Glomerular visceral epithelial cell (primary cell): Measurements from ENCODE around the gene FBXO5.
A peak's percentile ranks its signal among the peaks of the same experiment; 100 is the strongest.
"Not testable (repeated sequence)": the region's sequence is repeated elsewhere in the genome, so short reads cannot be mapped to it uniquely, and the experiment has no call there.

Experiments used
- DNase-seq: peaks from one replicate; pipeline ENCODE4 v3.0.0-alpha.2; 2016; ENCODE audit errors: extremely low spot score

Gene FBXO5

DNA sequence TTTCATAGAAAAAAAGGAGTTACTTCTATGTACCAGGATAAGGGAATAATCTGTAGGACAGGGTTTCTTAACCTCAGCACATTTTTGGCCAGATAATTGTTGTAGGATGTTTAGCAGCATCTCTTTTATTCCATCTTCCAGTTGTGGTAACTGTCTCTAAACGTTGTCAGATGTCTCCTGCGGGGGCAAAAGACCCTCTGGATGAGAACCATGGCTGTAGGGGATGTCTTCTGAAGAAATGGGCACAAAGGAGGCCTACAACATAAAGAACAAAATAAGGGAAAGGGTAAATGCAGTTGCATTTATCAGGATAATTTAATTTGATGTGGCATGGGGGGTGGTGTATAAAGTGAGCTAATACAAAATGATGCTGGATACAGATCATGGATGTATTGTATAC lies 4.1 kb upstream of the FBXO5 start:
- DNase-seq, result no peak

DNA sequence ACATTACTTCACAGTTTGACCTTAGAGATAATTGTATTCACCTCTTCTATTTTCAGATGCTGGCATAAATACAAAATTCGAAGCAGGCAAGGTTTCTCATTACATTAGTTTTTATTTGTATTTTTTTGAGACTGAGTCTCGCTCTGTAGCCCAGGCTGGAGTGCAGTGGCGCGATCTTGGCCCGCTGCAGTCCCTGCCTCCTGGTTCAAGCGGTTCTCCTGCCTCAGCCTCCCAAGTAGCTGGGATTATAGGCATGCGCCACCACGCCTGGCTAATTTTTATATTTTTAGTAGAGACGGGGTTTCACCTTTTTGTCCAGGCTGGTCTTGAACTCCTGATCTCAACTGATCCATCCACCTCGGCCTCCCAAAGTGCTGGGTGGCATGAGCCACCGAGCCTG lies 2.5 kb upstream of the FBXO5 start:
- DNase-seq, result not testable (repeated sequence)

DNA sequence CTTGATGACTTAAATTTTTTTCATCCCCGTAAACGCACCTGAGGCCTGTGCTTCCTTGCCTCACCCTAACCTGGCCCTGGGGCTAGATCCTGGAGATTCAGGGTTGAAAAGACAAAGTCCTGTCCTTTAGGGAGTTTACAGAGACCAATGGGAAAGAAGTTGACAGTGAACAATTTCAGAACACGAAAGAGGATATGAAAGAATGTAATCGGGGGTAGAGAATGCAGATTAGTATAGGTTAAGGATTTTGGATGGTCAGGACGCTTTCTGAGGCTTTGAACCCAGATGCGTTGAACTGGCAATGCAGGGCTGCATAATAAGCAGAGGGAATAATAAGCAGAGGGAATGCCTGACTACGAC lies 1.7 kb upstream of the FBXO5 start:
- DNase-seq, result no peak

DNA sequence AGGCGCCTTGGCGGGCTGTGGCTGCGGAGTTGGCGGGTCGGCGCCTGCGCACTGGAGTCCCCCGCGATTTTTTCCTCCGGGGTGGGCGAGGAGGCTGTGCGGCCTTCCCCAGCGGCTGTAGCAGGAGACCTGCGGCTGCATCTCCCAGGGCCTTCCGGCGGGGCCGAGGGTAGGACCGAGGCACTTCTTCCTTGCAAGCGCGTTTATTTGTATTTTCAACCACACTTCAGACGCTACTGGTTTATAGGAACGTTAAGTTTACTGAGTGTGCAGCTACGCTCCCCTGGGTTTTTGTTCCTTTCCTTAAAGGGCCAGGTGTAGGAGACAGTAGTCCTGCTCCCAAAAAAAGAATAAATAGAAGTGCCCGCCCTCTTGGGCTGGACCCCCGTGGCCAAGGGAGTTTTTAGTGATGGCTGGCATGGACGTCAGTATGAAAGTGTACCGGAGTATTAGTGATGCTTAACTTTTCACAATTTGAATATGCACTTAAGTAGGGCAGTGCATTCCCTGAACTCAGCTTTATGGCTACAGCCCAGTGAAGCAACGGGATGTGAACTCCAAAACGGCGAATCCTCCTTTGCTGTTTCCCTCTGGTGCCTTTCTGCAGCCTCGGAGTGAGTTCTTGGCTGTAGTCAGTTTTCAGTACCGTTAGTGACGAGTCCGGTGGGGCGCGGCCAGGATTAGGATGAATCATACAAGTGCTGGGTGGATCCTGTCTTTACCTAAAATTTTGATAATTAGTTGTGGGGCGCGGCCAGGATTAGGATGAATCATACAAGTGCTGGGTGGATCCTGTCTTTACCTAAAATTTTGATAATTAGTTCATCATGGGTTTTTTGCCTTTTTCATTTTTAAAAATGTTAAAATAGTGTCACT lies 1.0 kb upstream of the FBXO5 start:
- DNase-seq, result peak; percentile 73

DNA sequence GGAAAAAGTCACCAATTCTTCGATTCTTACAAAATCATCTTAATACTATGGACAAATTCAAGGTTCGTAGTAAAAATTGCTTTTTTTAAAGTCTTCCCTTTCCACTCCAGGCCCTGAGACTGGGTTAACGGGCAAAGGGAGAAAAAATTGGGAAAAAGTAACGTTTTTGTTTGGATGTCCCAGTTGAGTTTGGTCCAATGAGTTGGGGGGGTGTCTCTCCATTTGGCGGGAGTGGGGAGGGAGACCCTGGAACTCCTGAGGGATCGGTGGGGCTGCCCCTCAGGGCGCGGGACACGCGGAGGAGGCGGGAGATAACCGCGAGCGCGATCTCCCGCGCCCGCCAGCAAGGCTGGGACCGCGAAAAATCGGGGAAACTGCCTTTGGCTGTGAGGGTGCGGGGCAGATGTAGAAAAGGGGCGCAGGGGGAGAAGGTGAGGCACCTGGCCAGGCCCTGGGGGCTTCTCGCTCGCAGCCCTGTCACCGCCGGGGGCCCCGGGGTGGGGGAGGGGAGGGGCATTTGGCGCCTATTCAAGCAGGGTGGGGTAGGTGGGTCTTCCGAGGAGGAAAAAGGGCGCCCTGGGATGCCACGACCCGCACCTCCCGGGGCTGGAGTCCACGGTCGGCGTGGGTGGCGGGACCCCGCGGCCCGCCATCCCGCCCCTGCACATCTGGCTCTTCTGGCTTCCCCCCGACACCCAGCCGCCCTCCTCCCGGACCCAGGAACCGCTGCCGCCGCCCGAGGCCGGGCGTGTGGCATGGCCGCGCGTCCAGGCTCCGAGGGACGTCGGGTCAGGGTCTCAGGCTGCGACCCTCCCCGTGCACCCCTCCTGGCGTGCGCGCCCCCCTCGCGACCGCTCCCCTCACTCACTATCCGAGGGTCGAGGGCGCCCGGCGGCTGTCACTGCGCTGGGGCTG lies 595 bp downstream of the FBXO5 start:
- DNase-seq, result peak; percentile 38

DNA sequence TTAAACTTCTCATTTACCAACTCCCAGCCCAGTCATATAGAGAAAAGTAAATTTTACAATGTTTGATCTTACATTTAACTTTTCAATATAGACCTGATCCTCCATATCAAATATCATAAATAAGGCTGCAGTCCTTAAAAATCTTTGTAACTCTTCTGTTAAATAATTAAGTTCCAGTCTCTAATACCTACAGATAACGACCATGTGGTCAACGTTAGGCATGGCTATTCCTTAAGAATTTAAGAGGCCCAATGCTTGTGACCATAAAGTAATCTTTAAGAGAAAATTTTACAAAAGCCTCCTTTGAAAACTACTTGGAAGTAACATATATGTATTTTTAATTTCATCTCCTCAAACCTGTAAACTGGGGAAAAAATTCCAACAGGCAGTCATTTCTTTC lies 1.6 kb downstream of the FBXO5 start:
- no peak for DNase-seq

DNA sequence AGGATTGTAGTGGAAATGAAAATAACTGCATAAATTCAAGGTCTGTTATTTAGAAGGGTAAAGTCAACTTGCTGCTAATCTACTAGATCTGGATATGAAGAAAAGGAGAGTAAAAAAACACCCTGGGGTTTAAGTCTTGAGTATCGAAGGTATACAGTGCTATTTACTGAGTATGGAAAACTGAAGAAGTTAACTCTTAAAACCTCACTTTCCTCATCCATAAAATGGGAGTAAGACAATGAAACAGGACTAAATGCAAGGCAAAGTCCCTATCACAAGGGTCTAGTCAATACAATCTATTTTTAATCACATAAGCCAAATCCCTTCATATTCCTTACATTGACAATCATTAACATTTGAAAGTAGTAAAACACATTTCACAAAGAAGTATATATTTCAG lies 2.2 kb downstream of the FBXO5 start:
- DNase-seq, result no peak

DNA sequence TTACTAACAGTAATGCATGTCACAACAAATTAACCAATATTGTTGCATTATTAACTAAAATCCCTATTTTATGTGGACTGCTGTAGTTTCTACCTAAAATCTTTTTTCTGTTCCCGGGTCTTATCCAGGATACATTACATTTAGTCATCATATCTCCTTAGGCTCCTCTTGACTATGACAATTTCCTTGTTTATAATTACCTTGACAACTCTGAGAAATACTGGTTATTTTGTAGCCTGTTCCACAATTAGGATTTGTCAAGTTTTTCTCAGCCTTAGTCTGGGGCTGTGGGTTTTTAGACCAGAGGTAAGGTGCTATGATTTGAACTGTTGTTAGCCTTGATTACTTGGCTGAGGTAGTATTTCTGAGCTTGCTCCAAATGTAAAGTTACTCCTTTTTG lies 3.7 kb downstream of the FBXO5 start:
- no peak for DNase-seq

DNA sequence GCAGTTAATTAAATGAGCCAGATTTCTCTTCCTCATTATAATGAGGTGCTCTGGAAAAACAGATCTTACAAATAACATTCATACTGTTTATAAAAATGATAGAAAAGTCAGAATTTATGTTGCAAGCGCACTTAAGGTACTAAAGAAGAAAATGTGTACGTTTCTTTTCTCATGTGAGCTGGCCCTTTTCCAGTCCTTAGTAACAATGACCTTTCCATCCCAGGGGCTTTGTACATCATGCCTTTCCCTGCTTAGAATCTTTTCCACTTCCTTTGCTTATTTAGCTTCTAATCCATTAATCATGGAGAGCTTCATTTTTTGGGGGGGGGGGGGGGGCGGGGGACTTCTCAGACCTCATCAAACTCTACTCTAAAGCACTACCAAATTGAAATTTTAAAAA lies 4.8 kb downstream of the FBXO5 start:
- DNase-seq, result no peak

DNA sequence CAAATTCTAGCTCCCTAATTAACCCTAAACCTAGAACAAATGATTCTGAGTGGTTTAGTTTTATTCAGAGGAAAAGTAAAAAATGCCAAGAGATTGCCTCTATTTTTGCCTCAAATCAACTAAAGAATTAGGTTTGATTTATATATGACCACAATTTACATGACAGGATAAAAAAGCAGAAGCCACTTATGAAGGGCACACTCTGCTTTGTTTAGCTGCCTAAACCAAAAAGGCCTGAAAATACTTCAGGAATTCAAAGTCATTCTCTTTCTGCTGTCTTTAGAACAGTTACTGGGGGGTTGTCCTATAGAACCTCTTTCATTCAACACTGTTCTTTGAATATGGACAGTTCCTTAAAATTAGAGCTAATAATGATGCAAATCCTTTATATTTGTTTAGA lies 5.3 kb downstream of the FBXO5 start:
- no peak for DNase-seq

DNA sequence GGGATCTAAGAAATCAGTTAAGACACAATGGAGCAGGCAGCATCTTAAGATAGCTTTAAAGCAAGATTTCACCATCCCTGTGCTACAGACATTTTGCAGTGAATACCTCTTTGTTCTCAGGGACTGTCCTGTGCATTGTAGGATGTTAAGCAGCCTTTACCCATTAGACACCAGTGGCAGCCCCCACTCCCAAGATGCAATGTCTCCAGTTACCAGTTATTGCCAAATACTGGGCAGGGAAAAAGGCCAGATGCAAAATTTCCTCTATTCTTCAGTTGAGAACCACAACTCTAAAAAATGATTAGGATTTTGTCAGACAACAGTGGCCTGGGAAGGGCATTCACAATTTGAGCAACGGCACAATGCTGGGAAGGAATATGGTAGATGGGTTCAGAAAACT lies 6.1 kb downstream of the FBXO5 start:
- DNase-seq, result no peak

DNA sequence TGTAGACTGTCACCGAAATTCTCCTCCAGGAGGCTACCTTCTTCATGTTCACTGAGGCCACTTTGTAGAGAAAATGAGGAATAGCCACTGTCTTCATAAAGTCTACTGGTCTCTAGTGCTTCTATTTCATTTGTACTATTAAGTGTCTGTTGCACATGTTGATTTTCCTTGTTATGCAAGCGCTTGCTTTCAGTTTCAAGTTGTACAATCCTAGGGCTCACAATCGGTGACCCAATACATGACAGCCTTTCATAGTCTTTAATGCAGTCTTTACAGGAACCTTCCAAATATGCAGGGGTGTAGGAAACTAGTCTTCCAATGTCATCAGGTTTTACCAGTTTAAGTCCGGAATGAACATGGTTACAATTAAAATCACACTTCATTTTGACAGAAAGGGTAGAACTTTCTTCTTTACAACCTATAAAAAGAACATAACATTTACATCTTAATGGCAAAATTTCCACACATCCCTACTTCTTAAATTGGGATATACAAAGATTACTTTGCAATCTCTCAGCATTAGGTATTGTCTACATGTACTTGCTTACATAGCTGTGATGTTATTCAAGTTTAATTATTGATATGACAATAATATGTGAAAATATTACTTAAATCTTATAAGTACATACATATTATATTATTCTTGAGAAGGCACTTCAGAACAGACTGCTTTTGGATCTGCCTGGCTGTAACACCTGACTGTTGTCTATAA lies 7.5 kb downstream of the FBXO5 start:
- no peak for DNase-seq

DNA sequence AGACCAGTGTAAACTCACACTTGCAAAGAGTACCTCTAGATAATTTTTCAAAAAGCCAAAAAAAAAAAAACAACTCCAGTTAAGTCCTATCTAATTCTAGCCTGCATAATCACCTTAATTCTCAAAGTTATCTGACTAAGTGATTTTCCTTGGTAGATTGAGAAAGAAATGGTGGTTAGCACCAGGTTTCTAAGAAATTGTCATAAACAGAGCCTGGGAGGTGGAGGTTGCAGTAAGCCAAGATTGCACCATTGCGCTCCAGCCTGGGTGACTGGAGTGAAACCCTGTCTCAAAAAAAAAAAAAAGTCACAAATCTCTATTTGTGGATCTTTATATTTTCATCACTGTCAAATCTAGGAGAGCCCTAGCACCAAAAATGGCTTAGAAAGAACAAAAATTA lies 8.9 kb downstream of the FBXO5 start:
- DNase-seq, result no peak

DNA sequence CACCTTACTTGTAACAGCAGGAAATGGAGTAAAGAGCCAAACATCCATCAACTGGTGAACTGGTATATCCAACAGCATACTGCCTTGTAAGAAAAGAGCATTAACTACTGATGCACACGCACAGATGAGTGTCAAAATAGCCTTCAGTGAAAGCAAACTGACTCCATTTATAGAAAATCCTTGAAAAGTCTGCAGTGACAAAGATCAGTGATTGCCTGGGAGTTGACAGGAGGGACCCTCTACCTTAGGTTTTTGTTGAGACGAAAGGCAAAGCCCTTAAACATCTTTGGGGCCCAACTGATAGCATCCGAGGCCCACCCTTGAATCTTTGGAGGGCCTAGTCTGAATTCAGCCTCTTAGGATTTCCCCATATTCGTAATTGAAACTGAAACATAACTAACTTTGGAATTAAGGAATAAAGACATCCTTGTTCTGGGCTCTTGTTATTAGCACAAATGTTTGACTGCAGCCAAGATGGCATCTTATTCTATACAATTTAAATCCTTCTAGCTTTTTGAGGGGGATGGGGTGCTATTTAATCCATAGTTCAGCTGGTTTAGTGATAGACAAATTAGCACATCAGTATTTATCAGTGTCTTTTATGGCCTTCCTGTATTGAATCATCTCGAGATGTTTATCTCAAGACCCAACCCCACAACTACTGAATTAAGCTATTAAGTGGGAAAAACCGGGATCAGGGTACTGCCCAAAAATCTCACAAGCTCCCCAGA lies 13.0 kb downstream of the FBXO5 start:
- no peak for DNase-seq

DNA sequence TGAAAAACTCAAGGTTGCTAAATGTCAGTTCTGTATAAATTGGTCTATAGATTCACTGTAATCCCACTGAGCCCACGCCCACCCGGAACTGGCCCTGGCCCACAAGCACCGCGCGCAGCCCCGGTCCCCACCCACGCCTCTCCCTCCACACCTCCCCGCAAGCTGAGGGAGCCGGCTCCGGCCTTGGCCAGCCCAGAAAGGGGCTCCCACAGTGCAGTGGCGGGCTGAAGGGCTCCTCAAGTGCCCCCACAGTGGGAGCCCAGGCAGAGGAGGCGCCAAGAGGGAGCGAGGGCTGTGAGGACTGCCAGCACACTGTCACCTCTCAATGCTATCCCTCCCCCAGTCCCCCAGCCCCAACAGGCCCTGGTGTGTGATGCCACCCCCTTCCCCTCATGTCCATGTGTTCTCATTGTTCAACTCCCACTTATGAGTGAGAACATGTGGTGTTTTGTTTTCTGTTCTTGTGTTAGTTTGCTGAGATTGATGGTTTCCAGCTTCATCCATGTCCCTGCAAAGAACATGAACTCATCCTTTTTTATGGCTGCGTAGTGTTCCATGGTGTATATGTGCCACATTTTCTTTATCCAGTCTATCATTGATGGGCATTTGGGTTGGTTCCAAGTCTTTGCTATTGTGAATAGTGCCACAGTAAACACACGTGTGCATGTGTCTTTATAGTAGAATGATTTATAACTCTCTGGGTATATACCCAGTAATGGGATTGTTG lies 16.5 kb downstream of the FBXO5 start:
- DNase-seq, result not testable (repeated sequence)

DNA sequence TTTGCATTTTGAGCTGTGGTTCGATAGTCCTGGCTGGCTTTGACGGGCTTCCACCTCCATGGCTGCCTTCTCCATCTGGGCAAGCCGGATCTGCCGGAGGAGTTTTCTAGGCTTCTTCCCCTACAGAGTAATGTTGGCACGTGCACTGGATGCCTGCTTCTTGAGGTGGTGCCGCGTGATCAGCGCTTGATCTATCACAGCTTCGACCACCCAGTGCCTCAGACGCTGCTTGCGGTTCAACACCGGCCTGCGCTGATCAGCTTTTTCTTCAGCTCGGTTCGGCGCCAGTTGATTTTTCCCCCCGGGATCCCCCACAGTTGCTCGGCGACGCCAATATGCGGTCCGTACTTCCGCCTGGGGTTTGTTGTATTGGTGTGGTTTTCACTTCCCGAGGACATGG lies 23.5 kb downstream of the FBXO5 start:
- DNase-seq, result no peak

DNA sequence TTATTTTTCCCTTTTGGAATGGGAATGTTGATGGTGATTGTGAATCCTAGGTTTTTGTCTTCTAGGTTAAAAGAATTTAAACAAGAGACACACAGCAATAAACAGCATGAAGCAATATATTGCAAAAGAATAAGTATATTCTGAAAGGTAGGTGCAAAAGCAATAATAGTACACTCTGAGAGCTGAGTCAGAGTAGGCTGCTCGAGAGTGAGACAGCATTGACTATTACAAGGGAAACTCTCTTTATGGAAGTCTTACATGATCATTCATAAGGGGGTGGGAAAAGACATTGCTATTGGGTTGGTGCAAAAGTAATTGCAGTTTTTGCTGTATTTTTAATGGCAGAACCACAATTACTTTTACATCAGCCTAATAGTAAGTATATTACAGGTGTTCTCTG lies 25.0 kb downstream of the FBXO5 start:
- DNase-seq, result no peak

DNA sequence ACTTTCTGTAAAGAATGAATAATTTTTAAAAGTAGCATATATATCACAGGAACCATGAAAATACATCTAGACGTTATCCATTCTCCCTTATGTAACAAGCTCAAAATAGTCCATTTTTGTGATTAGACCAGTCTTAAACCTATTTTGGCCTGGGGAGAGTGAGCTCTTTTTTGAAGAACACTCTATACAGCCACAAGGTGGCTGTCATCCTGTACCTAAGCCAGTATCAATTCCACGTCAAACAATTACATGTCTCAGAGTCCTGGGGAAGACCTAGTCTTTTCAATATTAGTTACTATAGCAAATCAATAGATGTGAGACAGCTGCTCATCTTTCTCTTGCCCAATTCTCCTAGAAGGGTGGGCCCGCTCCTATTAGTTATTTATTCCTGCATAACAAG lies 28.4 kb downstream of the FBXO5 start:
- DNase-seq, result no peak

DNA sequence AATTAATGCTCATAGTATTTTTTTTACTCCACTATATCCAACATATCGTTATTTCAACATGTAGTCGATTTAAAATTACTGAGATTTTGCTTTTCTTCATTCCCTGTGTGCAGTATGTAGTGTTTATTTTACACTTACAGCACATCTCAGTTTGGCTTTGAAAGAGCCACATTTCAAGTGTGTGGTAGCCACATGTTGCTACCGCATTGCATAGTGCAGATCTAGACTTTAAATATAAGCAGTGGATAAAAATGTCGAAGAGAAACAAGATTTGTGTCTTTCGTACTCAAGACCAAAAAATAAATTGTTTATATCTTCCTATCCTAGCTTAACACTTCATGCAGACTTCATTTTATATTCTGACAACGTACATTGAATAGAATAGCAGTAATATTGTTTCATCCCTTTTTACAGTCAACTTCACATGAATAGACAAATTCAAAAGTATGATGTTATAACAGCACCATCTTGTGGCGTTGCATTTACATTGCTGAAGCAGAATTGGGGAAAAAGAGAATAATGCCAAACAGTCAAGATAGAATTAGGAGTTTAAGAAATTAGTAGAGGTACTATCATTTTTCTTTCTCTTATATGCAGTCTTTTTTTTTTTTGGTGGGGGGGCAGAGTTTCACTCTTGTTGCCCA lies 29.9 kb downstream of the FBXO5 start:
- DNase-seq, result peak; percentile 13

DNA sequence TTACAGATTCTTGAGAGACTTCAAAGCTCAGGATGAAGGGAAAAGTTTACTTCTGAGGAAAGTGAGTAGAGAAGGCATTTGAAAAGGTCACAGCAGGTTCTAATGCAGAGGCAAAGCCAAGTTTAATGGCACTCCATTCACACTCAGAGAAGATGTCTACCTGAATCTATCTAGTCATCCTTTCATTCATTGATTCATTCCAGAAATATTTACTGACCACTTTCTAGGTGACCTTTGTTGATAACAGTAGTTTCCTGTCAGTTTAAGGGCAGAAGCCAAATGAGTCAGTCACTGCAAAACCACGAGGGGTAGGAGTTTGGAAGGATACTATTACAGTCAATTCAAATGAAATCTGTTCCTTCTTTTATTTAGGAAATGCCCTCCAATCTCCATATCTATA lies 30.8 kb downstream of the FBXO5 start:
- peak; percentile 13 for DNase-seq

DNA sequence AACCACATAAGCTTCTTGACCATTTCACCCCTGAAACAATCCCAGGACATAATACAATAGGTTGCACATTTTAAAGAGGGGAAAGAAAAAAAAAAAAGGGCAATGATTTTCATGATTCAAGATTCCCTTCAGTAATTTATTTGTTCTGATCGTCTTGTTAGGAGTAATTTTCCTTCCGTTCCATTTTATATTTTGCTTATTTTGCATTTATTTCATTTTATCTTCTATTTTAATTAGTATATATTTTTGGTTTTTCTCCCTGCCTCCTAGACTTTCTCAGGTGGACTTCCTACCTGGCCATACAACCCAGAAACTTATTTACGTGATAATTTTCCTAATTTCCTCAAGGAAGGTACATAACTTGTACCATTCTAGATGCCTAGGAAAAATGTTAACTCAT lies 32.6 kb downstream of the FBXO5 start:
- no peak for DNase-seq
